ENCODE results near the gene RNF111. TPM values are rescaled to one million over a fixed set of nuclear protein-coding genes. Genes with fewer than 3 reads are reported as not detected.
"Not testable (repeated sequence)": the region's sequence is repeated elsewhere in the genome, so short reads cannot be mapped to it uniquely, and the experiment has no call there.

RNF111 gene
- total and polyA plus RNA-seq, 10 of the 15 experiments (the other 5 are each of a cell fraction or from before 2014, with no cell fraction given), result 8.6 to 34.7 (median 15.7) TPM

DNA sequence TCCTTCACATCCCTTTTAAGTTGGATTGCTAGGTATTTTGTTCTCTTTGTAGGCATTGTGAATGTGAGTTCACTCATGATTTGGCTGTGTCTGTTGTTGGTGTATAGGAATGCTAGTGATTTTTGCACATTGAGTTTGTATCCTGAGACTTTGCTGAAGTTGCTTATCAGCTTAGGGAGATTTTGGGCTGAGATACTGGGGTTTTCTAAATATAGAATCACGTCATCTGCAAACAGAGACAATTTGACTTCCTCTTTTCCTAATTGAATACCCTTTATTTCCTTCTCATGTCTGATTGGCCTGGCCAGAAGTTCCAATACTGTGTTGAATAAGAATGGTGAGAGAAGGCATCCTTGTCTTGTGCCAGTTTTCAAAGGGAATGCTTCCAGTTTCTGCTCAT lies 139.8 kb downstream of the RNF111 start:
- RAD21 ChIA-PET (ENCODE audit: unreplicated experiment); BruUV-seq (replicated peaks); ATAC-seq; H2AFZ ChIP-seq (ENCODE audit: control insufficient read depth, low read depth, low read length); H3K4me1 ChIP-seq (ENCODE audit: control insufficient read depth, insufficient read depth, low read length); H3K27me3 ChIP-seq (replicated peaks in 1 of 2; ENCODE audit: control insufficient read depth in 2 of 2, insufficient read depth in 2 of 2, low read length in 1 of 2); H3K79me2 ChIP-seq (ENCODE audit: control insufficient read depth, insufficient read depth, low read length); H4K20me1 ChIP-seq (ENCODE audit: control insufficient read depth, insufficient read depth); intact Hi-C loops (cut with micrococcal nuclease; ENCODE audit: unreplicated experiment); FAIRE-seq; H3K4me2 ChIP-seq (ENCODE audit: control insufficient read depth, insufficient read depth); DNase-seq (ENCODE audit: low read depth, low spot score); H3K27ac ChIP-seq (ENCODE audit: control insufficient read depth, insufficient read depth); H3K9ac ChIP-seq (ENCODE audit: control insufficient read depth, insufficient read depth, low read length); in situ Hi-C loops (cut with MboI); H3K4me3 ChIP-seq: not testable (repeated sequence)
- Histone ChIP-seq H3K36me3 (ENCODE audit: control insufficient read depth in 2 of 2, insufficient read depth in 2 of 2, low read length in 1 of 2) (peaks cover 23 to 30% of the 10 kb centered on the region in 2 experiments), H3K9me3 (replicated peaks; ENCODE audit: control insufficient read depth, insufficient read depth, low read length) (peaks cover 11% of the 10 kb centered on the region)
- CTCF ChIA-PET, result interaction anchor here (0.7 kb wide), 1 partner anchor 401 kb away, joined by 3 read pairs; no protein-coding TSS in a partner anchor
- POLR2A ChIA-PET, result interaction anchor here (1.1 kb wide), 1 partner anchor 148 kb away, joined by 3 read pairs; no protein-coding TSS in a partner anchor
- 21% methylated on average over 1 of the region's 1 CpG for WGBS (ENCODE audit: insufficient coverage, insufficient replicate concordance, low lambda C conversion rate, missing lambda C conversion rate)
- SMC1A ChIA-PET (ENCODE audit: uncharacterized antibody, unreplicated experiment), result interaction anchor here (0.6 kb wide), 1 partner anchor 279 kb away, joined by 3 read pairs; no protein-coding TSS in a partner anchor
- TF ChIP-seq ATF7 (IDR thresholded peaks at IDR 0.05; ENCODE audit: low read depth) (peak; percentile 81), SPI1 (IDR thresholded peaks at IDR 0.05; ENCODE audit: borderline replicate concordance, insufficient read depth, low read depth, low read length) (peak; percentile 73; the same call in 1 of the 2 replicates)

DNA sequence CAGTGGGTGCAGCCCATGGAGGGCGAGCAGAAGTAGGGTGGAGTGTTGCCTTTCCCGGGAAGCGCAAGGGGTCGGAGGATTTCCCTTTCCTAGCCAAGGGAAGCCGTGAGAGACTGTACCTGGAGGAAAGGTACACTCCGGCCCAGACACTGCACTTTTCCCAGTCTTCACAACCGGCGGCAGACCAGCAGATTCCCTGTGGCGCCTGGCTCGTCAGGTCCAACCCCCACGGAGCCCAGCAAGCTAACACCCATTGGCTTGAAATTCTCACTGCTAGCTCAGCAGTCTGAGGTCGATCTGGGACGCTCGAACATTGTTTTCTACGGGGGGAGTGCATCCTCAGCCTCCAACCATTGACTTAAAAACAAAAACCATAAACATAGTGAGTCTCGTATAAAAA lies 144.0 kb downstream of the RNF111 start:
- 99% methylated on average over 16 of the region's 16 CpGs for WGBS (ENCODE audit: insufficient coverage, insufficient replicate concordance, low lambda C conversion rate, missing lambda C conversion rate)
- no peaks in the 10 kb centered on the region for H3K4me1 ChIP-seq (ENCODE audit: control insufficient read depth, insufficient read depth, low read length)
- ATAC-seq (no peak), FAIRE-seq (no peak), DNase-seq (ENCODE audit: low read depth, low spot score) (no peak)
- no peak overlapping the region for H3K27ac ChIP-seq (ENCODE audit: control insufficient read depth, insufficient read depth)
- H3K9ac ChIP-seq (ENCODE audit: control insufficient read depth, insufficient read depth, low read length), result no peak overlapping the region
- peaks cover 25 to 29% of the 10 kb centered on the region in 2 experiments for H3K36me3 ChIP-seq (ENCODE audit: control insufficient read depth in 2 of 2, insufficient read depth in 2 of 2, low read length in 1 of 2)
- H3K9me3 ChIP-seq (replicated peaks; ENCODE audit: control insufficient read depth, insufficient read depth, low read length), result peaks cover 11% of the 10 kb centered on the region
- ChIA-PET CTCF (no interaction called here), SMC1A (ENCODE audit: uncharacterized antibody, unreplicated experiment) (no interaction called here), POLR2A (no interaction called here), RAD21 (ENCODE audit: unreplicated experiment) (no interaction called here)
- peaks cover 3% of the 10 kb centered on the region; the same call in 1 of the 2 replicates for H3K79me2 ChIP-seq (ENCODE audit: control insufficient read depth, insufficient read depth, low read length)
- no peaks in the 10 kb centered on the region for H4K20me1 ChIP-seq (ENCODE audit: control insufficient read depth, insufficient read depth)
- no peak overlapping the region for H2AFZ ChIP-seq (ENCODE audit: control insufficient read depth, low read depth, low read length)
- in situ Hi-C loops (cut with MboI), result no loop called here
- BruUV-seq (replicated peaks), result no TSS peak
- H3K27me3 ChIP-seq (replicated peaks in 1 of 2; ENCODE audit: control insufficient read depth in 2 of 2, insufficient read depth in 2 of 2, low read length in 1 of 2), result no peaks in the 10 kb centered on the region
- H3K4me2 ChIP-seq (ENCODE audit: control insufficient read depth, insufficient read depth), result no peak overlapping the region
- intact Hi-C loops (cut with micrococcal nuclease; ENCODE audit: unreplicated experiment), result no loop called here
- H3K4me3 ChIP-seq, result no peak overlapping the region
- TF ChIP-seq, protein P1, sequence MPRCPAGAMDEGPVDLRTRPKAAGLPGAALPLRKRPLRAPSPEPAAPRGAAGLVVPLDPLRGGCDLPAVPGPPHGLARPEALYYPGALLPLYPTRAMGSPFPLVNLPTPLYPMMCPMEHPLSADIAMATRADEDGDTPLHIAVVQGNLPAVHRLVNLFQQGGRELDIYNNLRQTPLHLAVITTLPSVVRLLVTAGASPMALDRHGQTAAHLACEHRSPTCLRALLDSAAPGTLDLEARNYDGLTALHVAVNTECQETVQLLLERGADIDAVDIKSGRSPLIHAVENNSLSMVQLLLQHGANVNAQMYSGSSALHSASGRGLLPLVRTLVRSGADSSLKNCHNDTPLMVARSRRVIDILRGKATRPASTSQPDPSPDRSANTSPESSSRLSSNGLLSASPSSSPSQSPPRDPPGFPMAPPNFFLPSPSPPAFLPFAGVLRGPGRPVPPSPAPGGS (IDR thresholded peaks at IDR 0.05; ENCODE audit: borderline replicate concordance, insufficient read depth, low read depth, low read length, poor library complexity, severe bottlenecking), result no peak
- no peak for TF ChIP-seq RUNX3 (IDR thresholded peaks at IDR 0.05; ENCODE audit: low read length)
- no peak for TF ChIP-seq BACH1 (IDR thresholded peaks at IDR 0.05; ENCODE audit: borderline replicate concordance)
- TF ChIP-seq NBN (IDR thresholded peaks at IDR 0.05), result no peak
- TF ChIP-seq, protein P2, sequence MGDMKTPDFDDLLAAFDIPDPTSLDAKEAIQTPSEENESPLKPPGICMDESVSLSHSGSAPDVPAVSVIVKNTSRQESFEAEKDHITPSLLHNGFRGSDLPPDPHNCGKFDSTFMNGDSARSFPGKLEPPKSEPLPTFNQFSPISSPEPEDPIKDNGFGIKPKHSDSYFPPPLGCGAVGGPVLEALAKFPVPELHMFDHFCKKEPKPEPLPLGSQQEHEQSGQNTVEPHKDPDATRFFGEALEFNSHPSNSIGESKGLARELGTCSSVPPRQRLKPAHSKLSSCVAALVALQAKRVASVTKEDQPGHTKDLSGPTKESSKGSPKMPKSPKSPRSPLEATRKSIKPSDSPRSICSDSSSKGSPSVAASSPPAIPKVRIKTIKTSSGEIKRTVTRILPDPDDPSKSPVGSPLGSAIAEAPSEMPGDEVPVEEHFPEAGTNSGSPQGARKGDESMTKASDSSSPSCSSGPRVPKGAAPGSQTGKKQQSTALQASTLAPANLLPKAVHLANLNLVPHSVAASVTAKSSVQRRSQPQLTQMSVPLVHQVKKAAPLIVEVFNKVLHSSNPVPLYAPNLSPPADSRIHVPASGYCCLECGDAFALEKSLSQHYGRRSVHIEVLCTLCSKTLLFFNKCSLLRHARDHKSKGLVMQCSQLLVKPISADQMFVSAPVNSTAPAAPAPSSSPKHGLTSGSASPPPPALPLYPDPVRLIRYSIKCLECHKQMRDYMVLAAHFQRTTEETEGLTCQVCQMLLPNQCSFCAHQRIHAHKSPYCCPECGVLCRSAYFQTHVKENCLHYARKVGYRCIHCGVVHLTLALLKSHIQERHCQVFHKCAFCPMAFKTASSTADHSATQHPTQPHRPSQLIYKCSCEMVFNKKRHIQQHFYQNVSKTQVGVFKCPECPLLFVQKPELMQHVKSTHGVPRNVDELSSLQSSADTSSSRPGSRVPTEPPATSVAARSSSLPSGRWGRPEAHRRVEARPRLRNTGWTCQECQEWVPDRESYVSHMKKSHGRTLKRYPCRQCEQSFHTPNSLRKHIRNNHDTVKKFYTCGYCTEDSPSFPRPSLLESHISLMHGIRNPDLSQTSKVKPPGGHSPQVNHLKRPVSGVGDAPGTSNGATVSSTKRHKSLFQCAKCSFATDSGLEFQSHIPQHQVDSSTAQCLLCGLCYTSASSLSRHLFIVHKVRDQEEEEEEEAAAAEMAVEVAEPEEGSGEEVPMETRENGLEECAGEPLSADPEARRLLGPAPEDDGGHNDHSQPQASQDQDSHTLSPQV (IDR thresholded peaks at IDR 0.05), result no peak
- TF ChIP-seq PAX5 (IDR thresholded peaks at IDR 0.05; ENCODE audit: borderline replicate concordance, low read depth, low read length), result no peak
- no peak for TF ChIP-seq PAX8 (IDR thresholded peaks at IDR 0.05)
- TF ChIP-seq LARP7 (IDR thresholded peaks at IDR 0.05), result no peak
- TF ChIP-seq, protein P3, sequence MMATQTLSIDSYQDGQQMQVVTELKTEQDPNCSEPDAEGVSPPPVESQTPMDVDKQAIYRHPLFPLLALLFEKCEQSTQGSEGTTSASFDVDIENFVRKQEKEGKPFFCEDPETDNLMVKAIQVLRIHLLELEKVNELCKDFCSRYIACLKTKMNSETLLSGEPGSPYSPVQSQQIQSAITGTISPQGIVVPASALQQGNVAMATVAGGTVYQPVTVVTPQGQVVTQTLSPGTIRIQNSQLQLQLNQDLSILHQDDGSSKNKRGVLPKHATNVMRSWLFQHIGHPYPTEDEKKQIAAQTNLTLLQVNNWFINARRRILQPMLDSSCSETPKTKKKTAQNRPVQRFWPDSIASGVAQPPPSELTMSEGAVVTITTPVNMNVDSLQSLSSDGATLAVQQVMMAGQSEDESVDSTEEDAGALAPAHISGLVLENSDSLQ (IDR thresholded peaks at IDR 0.05), result no peak

Measured in GM12878 (cell line).